GM10266 (cell line): ENCODE measurements around the gene FAM222B.
A peak's percentile ranks its signal among the peaks of the same experiment; 100 is the strongest.
"Not testable (repeated sequence)": the region's sequence is repeated elsewhere in the genome, so short reads cannot be mapped to it uniquely, and the experiment has no call there.

Experiments
- DNase-seq: peaks from one replicate; pipeline ENCODE4 v3.0.0; 2012; ENCODE audit errors: extremely low spot score
- CTCF ChIP-seq: IDR thresholded peaks from 2 replicates; pipeline ENCODE4 v1.5.1; 2012; ENCODE audit warnings: mild to moderate bottlenecking, low read depth; ENCODE audit not compliant: control insufficient read depth, insufficient read depth; ENCODE audit errors: missing control alignments

FAM222B gene

GRCh38 chr17:28878158-28878910, 35.7 kb upstream of the FAM222B start:
- DNase-seq: no peak
- no peak for TF ChIP-seq CTCF

- not testable (repeated sequence) for DNase-seq
Observed at GRCh38 chr17:28877150-28877711, 34.6 kb upstream of the FAM222B start.

GRCh38 chr17:28875848-28876550, 33.4 kb upstream of the FAM222B start:
- no peak for DNase-seq
- TF ChIP-seq CTCF: no peak

GRCh38 chr17:28874750-28875149, 32.2 kb upstream of the FAM222B start:
- DNase-seq: no peak
- TF ChIP-seq CTCF: no peak

- DNase-seq: no peak
- no peak for TF ChIP-seq CTCF
Observed at GRCh38 chr17:28873839-28874238, 31.2 kb upstream of the FAM222B start.

GRCh38 chr17:28871056-28871579, 28.5 kb upstream of the FAM222B start:
- no peak for TF ChIP-seq CTCF

GRCh38 chr17:28867276-28867675, 24.7 kb upstream of the FAM222B start:
- no peak for DNase-seq
- TF ChIP-seq CTCF: no peak

More at GRCh38 chr17:28871056-28871579, 28.5 kb upstream of the FAM222B start:
- DNase-seq: peak; percentile 81
